Motor neuron (in vitro differentiated cells): ENCODE measurements around the gene PACRG. TPM values are rescaled to one million over a fixed set of nuclear protein-coding genes. Genes with fewer than 3 reads are reported as not detected.

Experiments used
- ATAC-seq, 8 experiments: fragments of 200-7000 bp; cut with Tn5 transposase; replicated peaks in 6 of 8; 2 replicates each; pipeline ENCODE4 v1.8.0; 2021; ENCODE audit warnings: mild to moderate bottlenecking in 8 of 8, moderate library complexity in 8 of 8
- H3K27ac ChIP-seq, 2 donors: fragments of 250-450 bp; sonication (Bioruptor Pico); 2 replicates each; pipeline ENCODE4 v1.9.0; 2021; ENCODE audit warnings: antibody characterized with exemption in 2 of 2, mild to moderate bottlenecking in 2 of 2, moderate library complexity in 1 of 2
- H3K4me1 ChIP-seq, 2 donors: fragments of 250-450 bp; sonication (Bioruptor Pico); replicated peaks in 1 of 2; 2 replicates each; pipeline ENCODE4 v1.6.1; 2021; ENCODE audit warnings: antibody characterized with exemption in 2 of 2, mild to moderate bottlenecking in 2 of 2, moderate library complexity in 1 of 2
- H3K4me3 ChIP-seq, 5 donors: fragments of 250-450 bp; sonication (Bioruptor Pico); 2 replicates each; pipeline ENCODE4 v1.9.0; 2021; ENCODE audit warnings: antibody characterized with exemption in 5 of 5, mild to moderate bottlenecking in 5 of 5, moderate library complexity in 4 of 5
- WGBS, 10 experiments: fragments of 450-650 bp; shearing (Covaris generic); methylation state at CpG; one replicate each; pipeline ENCODE4 v1.0.0; 2022; 5-methylcytosine and 5-hydroxymethylcytosine counted together
- in situ Hi-C, 9 experiments: fragments of 400-800 bp; cut with MboI; loops; one replicate each; pipeline ENCODE4 v1.15.0; 2021; ENCODE audit warnings: low sequenced_read_pairs in 9 of 9, low pct_unique_long_range_greater_than_20kb in 2 of 9; ENCODE audit not compliant: unreplicated experiment in 9 of 9
- total RNA-seq, 8 experiments: library from RNA; unstranded; fragments of 300-600 nt; gene quantifications; 2 replicates each; pipeline versions ENCODE4 v1.2.3 to v1.2.4, GENCODE V29; 2022

The PACRG gene
- total RNA-seq, 8 experiments from 2014 or later = 4.7 to 47.9 (median 11.9) TPM; not detected in 3

GRCh38 chr6:163095401-163095800 is 367.6 kb downstream of the PACRG start:
- Histone ChIP-seq H3K27ac (no peak overlapping the region), H3K4me3 (no peak overlapping the region), H3K4me1 (peaks cover 10 to 12% of the 10 kb centered on the region in 2 donors)
- WGBS, 10 experiments = 66 to 100% (median 90%) methylated on average over 1 to 9 of the region's 9 CpGs; no CpG with 5 or more reads in 2 of the 10 experiments
- in situ Hi-C loops = no loop called here
- no peak for ATAC-seq

GRCh38 chr6:163098827-163099479 is 371.2 kb downstream of the PACRG start:
- no peak overlapping the region for H3K4me3 ChIP-seq
- in situ Hi-C loops = no loop called here

GRCh38 chr6:163099621-163100171 is 371.9 kb downstream of the PACRG start:
- ATAC-seq = peak in 5 of 8 experiments; percentile 92 to 97 (median 94)
- 0 to 84% (median 20%) methylated on average over 1 to 13 of the region's 27 CpGs; no CpG with 5 or more reads in 1 of the 10 experiments for WGBS, 10 experiments
- peak overlapping the region in 1 of 2 donors; percentile 38 for H3K27ac ChIP-seq

More at GRCh38 chr6:163098827-163099479, 371.2 kb downstream of the PACRG start:
- ATAC-seq = peak in 3 of 8 experiments; percentile 6 to 19 (median 12)
- H3K27ac ChIP-seq = peak overlapping the region in 1 of 2 donors; percentile 24
- peaks cover 9 to 10% of the 10 kb centered on the region in 2 donors for H3K4me1 ChIP-seq
- 0 to 80% (median 55%) methylated on average over 1 to 7 of the region's 8 CpGs; no CpG with 5 or more reads in 1 of the 10 experiments for WGBS, 10 experiments

GRCh38 chr6:163100259-163100658 is 372.5 kb downstream of the PACRG start:
- H3K27ac ChIP-seq = peak overlapping the region in 1 of 2 donors; percentile 38
- WGBS, 10 experiments = 17 to 100% (median 94%) methylated on average over 1 to 6 of the region's 27 CpGs; no CpG with 5 or more reads in 5 of the 10 experiments
- H3K4me1 ChIP-seq = peaks cover 9 to 10% of the 10 kb centered on the region in 2 donors
- in situ Hi-C loops = no loop called here
- no peak overlapping the region for H3K4me3 ChIP-seq
- ATAC-seq = peak in 1 of 8 experiments; percentile 1

More at GRCh38 chr6:163099621-163100171, 371.9 kb downstream of the PACRG start:
- in situ Hi-C loops = no loop called here
- H3K4me1 ChIP-seq = peaks cover 9 to 10% of the 10 kb centered on the region in 2 donors
- H3K4me3 ChIP-seq = no peak overlapping the region

- 26 to 100% (median 83%) methylated on average over 1 to 2 of the region's 2 CpGs for WGBS, 10 experiments
Observed at GRCh38 chr6:163113358-163113962, 385.7 kb downstream of the PACRG start.

GRCh38 chr6:163118941-163119340 is 391.2 kb downstream of the PACRG start:
- 18 to 94% (median 60%) methylated on average over 1 to 6 of the region's 6 CpGs; no CpG with 5 or more reads in 1 of the 10 experiments for WGBS, 10 experiments

More at GRCh38 chr6:163113358-163113962, 385.7 kb downstream of the PACRG start:
- H3K27ac ChIP-seq = no peak overlapping the region
- in situ Hi-C loops = no loop called here
- ATAC-seq = no peak
- no peaks in the 10 kb centered on the region for H3K4me1 ChIP-seq
- H3K4me3 ChIP-seq = no peak overlapping the region

GRCh38 chr6:163120223-163120622 is 392.4 kb downstream of the PACRG start:
- H3K4me3 ChIP-seq = no peak overlapping the region
- 17 to 100% (median 88%) methylated on average over 1 to 3 of the region's 3 CpGs; no CpG with 5 or more reads in 5 of the 10 experiments for WGBS, 10 experiments
- peaks cover 0 to 5% of the 10 kb centered on the region in 2 donors for H3K4me1 ChIP-seq
- no peak overlapping the region for H3K27ac ChIP-seq
- ATAC-seq = no peak
- in situ Hi-C loops = no loop called here

More at GRCh38 chr6:163118941-163119340, 391.2 kb downstream of the PACRG start:
- H3K4me1 ChIP-seq = peaks cover 0 to 5% of the 10 kb centered on the region in 2 donors
- in situ Hi-C loops = no loop called here
- ATAC-seq = no peak
- H3K4me3 ChIP-seq = no peak overlapping the region
- H3K27ac ChIP-seq = no peak overlapping the region

- in situ Hi-C loops = no loop called here
- ATAC-seq = peak in 2 of 8 experiments; percentile 73
- 39 to 89% (median 70%) methylated on average over 1 to 5 of the region's 5 CpGs for WGBS, 10 experiments
- no peak overlapping the region for H3K27ac ChIP-seq
- H3K4me1 ChIP-seq = peaks cover 0 to 5% of the 10 kb centered on the region in 2 donors
- no peak overlapping the region for H3K4me3 ChIP-seq
Observed at GRCh38 chr6:163121270-163121669, 393.5 kb downstream of the PACRG start.

GRCh38 chr6:163122365-163122764 is 394.6 kb downstream of the PACRG start:
- Histone ChIP-seq H3K27ac (no peak overlapping the region), H3K4me3 (no peak overlapping the region), H3K4me1 (peaks cover 0 to 5% of the 10 kb centered on the region in 2 donors)
- 82 to 98% (median 90%) methylated on average over 2 to 10 of the region's 12 CpGs; no CpG with 5 or more reads in 2 of the 10 experiments for WGBS, 10 experiments
- no peak for ATAC-seq
- in situ Hi-C loops = no loop called here

- Histone ChIP-seq H3K4me1 (peaks cover 0 to 5% of the 10 kb centered on the region in 2 donors), H3K27ac (no peak overlapping the region), H3K4me3 (no peak overlapping the region)
- WGBS, 10 experiments = 49 to 100% (median 65%) methylated on average over 1 to 7 of the region's 9 CpGs; no CpG with 5 or more reads in 1 of the 10 experiments
- peak in 1 of 8 experiments; percentile 38 for ATAC-seq
- in situ Hi-C loops = no loop called here
Observed at GRCh38 chr6:163123098-163123497, 395.3 kb downstream of the PACRG start.

GRCh38 chr6:163126741-163127140 is 399.0 kb downstream of the PACRG start:
- Histone ChIP-seq H3K27ac (no peak overlapping the region), H3K4me3 (no peak overlapping the region), H3K4me1 (peaks cover 0 to under 1% of the 10 kb centered on the region in 2 donors)
- WGBS, 10 experiments = 17 to 93% (median 83%) methylated on average over 1 to 4 of the region's 4 CpGs; no CpG with 5 or more reads in 4 of the 10 experiments
- ATAC-seq = no peak
- in situ Hi-C loops = no loop called here

- no peak for ATAC-seq
- WGBS, 10 experiments = 43 to 100% (median 100%) methylated on average over 1 of the region's 1 CpG; no CpG with 5 or more reads in 3 of the 10 experiments
- Histone ChIP-seq H3K27ac (no peak overlapping the region), H3K4me3 (no peak overlapping the region), H3K4me1 (no peaks in the 10 kb centered on the region)
- in situ Hi-C loops = no loop called here
Observed at GRCh38 chr6:163127587-163127986, 399.8 kb downstream of the PACRG start.

- in situ Hi-C loops = no loop called here
Observed at GRCh38 chr6:163128324-163128723, 400.6 kb downstream of the PACRG start.

More at GRCh38 chr6:163128324-163128723, 400.6 kb downstream of the PACRG start:
- 14 to 100% (median 92%) methylated on average over 1 to 2 of the region's 2 CpGs; no CpG with 5 or more reads in 3 of the 10 experiments for WGBS, 10 experiments
- Histone ChIP-seq H3K4me3 (no peak overlapping the region), H3K4me1 (no peaks in the 10 kb centered on the region), H3K27ac (no peak overlapping the region)
- ATAC-seq = no peak
